ENCODE results near the gene ENPP6.

- TF ChIP-seq POLR2A (IDR thresholded peaks at IDR 0.05; ENCODE audit: low read depth, low read length) (no peak), POLR2AphosphoS5 (IDR thresholded peaks at IDR 0.05; ENCODE audit: low read depth, low read length) (no peak), TAF1 (IDR thresholded peaks at IDR 0.05; ENCODE audit: borderline replicate concordance, low read depth, low read length) (no peak)
Observed at GRCh38 chr4:184111233-184111832, 106.3 kb downstream of the ENPP6 start.
